HEK293T (cell line): Measurements from ENCODE around the gene ATXN7L2.

Experiments used
- CTCF ChIA-PET: fragments of 350-600 bp; formaldehyde crosslinking; extraction: SDS; loops from one replicate; lab custom pipeline; 2021; ENCODE audit warnings: antibody characterized with exemption, inconsistent platforms; lab: Yijun Ruan, JAX
- POLR2A ChIA-PET: fragments of 350-600 bp; formaldehyde crosslinking; extraction: SDS; loops from one replicate; lab custom pipeline; 2020; ENCODE audit warnings: antibody characterized with exemption, inconsistent platforms; lab: Yijun Ruan, JAX
- DNase-seq: peaks from one replicate; pipeline ENCODE4 v3.0.0; 2012; ENCODE audit warnings: mixed read lengths; ENCODE audit errors: extremely low spot score
- LEF1 ChIP-seq: fragments of 450-650 bp; IDR thresholded peaks from 2 replicates; pipeline ENCODE4 v1.6.1; 2017; ENCODE audit warnings: mild to moderate bottlenecking, borderline replicate concordance

The ATXN7L2 gene

DNA sequence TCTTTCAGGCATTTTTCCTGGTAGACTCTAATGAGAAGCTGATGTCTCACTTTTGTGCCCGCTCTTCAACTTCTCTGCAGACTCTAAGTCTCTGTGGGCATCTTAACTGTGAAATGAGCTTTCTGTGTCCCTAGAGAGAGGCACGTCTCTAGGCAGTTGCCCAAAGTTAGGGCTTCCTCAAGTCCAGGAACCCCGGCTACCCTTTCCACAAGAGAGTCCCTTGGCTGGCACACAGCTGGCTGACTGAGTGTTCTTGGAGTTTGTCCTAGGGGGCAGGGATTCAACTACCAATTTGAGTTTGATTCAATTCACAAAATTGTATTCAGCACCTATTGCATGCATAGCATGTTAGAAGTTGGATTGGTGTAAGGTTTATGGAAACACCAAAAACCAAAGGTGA is 57.4 kb downstream of the ATXN7L2 start:
- ChIA-PET POLR2A (no interaction called here), CTCF (interaction anchor here (0.7 to 4.1 kb wide), 7 partner anchors 8 to 115 kb away, joined by 4 to 17 read pairs (median 4); no protein-coding TSS in a partner anchor)
- DNase-seq: no peak
- TF ChIP-seq LEF1: no peak
